NCI-H526 treated with DMSO at 0.1 percent for 48 hours (cell line): ENCODE measurements around the gene GTF3C4.

ENCODE experiments used
- DNase-seq: peaks from one replicate; lab custom pipeline; 2025; lab: John Stamatoyannopoulos, UW

The GTF3C4 gene

DNA sequence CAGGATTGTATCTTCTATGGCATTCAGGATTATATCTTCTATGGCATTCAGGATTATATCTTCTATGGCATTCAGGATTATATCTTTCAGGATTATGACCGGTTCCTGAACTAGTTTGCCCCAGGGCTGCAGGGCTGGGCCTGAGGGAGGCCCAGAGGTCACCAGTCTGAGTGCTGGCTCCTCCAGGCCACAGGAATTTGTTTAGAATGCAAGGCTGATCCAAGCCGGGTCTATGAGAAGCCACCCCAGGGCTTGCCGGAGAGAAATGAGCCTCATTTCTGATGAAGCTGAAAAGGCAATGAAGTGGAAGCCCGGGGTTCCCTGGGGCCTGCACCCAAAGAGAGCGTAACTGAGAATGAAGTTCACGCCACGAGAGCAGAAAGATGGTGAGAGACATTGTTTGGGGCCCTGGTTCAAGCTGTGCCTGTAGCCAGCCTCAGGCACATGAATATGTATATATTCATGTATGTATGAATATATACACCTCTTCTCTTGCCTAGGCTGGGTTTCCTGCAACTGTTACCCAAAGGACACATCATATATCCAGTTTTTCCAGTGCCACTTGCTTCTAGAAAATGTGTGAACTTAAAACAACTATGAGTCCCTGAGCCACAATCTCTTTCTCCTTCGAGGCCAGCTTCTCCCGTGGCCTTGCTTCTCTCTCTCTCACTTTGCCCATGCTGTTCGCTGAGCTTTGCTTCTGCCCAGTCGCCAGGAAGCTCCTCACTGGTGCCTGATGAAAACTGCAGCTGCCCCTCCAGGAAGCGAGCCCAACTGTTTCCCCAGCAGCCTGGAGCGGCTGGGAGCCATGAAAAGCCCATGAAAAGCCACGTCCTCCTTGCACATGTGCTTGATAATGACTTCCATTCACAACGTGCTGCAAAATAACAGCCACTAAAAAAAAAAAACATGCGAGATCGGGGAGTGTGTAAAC is 62.3 kb downstream of the GTF3C4 start:
- no peak for DNase-seq

DNA sequence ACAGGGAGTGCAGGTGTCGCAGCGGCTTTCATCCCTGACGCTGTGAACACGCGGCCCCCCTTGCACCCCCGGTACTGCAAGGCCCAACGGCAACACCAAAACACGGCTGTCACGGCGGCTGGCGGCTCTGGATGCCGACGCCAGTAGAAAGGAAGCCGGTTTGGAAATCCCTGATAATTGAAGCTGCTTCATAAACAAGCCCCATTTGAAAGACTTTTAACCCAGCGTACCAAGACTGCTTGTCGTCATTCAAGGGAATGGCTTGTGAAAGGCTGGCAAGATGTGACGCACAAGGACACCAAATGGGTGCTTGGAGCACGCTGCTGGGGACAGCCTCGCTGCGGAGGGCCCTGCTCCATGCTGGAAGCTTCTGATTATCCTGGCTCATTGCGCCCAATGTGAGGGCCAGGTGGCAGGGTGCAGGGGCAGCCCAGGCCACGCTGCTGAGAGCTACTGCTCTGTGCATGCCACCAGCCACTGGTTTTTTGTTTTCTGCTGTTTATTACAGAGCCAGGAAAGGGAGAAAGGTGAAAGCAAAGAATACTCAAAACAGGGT is 63.1 kb downstream of the GTF3C4 start:
- DNase-seq, result no peak

- DNase-seq, result no peak
Measured at GRCh38 chr9:132739710-132740310, 69.5 kb downstream of the GTF3C4 start.

GRCh38 chr9:132740526-132741309 is 70.5 kb downstream of the GTF3C4 start:
- DNase-seq, result no peak

DNA sequence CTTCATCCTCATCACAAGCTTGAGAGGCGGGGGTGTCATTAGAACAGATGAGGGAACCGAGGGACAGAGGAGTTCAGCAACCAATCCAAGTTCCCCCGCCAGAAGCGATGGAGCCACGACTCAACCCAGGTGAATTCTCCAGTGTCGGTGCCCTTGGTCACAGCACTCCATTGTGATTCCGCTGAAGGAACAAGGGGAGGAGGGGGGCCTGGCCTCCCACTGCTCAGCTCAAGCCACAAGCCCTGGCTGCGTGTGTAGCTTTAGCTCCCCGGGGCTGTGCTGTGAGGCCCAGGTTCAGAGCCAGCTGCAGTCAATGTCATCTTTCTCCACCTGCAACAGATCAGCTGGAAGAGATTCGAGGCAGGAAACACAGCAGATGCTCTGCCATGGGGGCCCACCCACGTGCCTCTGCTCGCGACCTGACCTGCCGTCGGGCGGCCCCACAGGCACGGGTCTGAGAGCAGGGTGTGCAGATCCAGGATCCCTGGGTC is 72.6 kb downstream of the GTF3C4 start:
- DNase-seq, result no peak

DNA sequence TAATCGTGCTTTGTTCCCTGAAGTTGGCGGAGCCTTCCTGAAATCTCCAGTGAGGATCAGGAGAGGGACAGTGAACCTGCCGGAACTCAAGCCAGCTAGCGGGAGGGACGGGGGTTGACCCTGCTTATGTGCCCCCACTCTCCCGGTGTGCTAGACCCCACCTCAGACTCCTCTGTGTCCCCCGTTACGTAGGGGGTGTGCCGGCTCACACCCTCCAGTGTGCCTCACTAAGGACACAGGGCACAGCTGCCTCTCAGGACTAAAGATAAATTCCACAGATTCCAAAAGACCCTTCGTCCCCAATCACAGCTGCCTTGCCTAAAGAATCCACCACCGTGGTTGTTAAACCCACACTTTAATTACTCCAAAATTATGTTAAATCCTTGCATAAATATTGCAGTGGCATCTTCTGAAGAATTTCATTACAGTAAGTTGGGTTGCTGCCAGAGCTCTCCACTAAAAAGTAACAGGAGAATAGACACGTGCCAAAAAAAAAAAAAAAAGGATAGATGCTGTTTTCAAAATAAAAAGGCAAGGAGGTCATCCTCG is 73.7 kb downstream of the GTF3C4 start:
- DNase-seq, result no peak
